ENCODE measurements around the gene FSD2. TPM values are rescaled to one million over a fixed set of nuclear protein-coding genes. Genes with fewer than 3 reads are reported as not detected.
"Not testable (repeated sequence)": the region's sequence is repeated elsewhere in the genome, so short reads cannot be mapped to it uniquely, and the experiment has no call there.

FSD2 gene
- total RNA-seq, 1 donor from 2014 or later = not detected

DNA sequence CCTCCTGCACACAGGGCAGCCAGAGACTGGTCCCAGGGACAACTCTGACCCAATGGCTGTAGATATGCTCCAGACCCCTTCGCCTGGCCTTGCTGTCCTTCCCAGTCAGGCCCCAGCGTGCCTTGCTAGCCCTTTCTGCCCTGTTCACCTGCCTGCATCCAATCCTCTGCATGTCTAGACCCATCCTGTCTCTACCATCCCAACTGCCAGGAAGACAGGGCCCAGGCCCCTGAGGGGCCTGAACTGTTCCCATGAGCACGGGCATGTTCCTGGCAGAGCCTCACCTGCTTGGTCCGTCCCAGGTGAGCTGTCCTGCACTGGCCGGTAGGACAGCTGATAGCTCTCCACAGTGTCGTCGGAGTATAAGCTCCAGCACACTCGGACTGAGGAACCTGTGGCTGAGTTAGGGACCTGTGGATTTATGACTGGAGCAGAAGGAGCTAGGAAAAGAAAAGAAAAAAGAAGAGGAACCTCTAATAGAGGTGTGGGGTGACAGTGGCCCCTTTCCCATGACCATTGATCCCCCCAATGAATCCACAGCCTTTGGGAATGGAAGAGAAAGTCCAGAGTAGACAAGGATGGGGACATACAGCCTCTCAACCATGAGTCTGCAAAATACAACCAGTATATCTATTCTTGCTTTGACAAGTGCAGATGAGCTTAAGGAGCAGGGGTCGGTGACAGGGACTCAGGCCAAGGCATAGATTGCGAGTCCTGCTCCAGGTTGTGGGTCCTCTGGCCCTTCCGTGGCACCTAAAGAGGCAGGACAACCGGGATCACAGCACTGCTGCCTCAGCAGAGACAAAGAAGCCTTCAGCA lies 33.9 kb downstream of the FSD2 start:
- Histone ChIP-seq H3K27ac (no peak overlapping the region), H3K79me2 (ENCODE audit: low read depth) (no peaks in the 10 kb centered on the region), H3K9ac (no peak overlapping the region), H3K4me3 (no peak overlapping the region), H4K20me1 (ENCODE audit: low read depth) (no peaks in the 10 kb centered on the region), H3K36me3 (no peaks in the 10 kb centered on the region), H3K27me3 (no peaks in the 10 kb centered on the region), H3K9me3 (ENCODE audit: low read depth) (no peaks in the 10 kb centered on the region), H2AFZ (replicated peaks) (no peak overlapping the region), H3K4me2 (no peak overlapping the region), H3F3A (ENCODE audit: low read depth) (no peaks in the 10 kb centered on the region), H3K4me1 (no peaks in the 10 kb centered on the region)
- peaks cover 3% of the 10 kb centered on the region for H3K36me3 Mint-ChIP-seq
- no peaks in the 10 kb centered on the region for H3K9me3 Mint-ChIP-seq
- H3K27me3 Mint-ChIP-seq (ENCODE audit: insufficient read depth, low read depth) = peaks cover 5% of the 10 kb centered on the region
- H3K4me1 Mint-ChIP-seq = no peaks in the 10 kb centered on the region
- H3K27ac Mint-ChIP-seq = no peak overlapping the region
- DNase-seq (ENCODE audit: low spot score) = no peak
- no peak overlapping the region for H3K4me3 Mint-ChIP-seq
- TF ChIP-seq, protein P1, sequence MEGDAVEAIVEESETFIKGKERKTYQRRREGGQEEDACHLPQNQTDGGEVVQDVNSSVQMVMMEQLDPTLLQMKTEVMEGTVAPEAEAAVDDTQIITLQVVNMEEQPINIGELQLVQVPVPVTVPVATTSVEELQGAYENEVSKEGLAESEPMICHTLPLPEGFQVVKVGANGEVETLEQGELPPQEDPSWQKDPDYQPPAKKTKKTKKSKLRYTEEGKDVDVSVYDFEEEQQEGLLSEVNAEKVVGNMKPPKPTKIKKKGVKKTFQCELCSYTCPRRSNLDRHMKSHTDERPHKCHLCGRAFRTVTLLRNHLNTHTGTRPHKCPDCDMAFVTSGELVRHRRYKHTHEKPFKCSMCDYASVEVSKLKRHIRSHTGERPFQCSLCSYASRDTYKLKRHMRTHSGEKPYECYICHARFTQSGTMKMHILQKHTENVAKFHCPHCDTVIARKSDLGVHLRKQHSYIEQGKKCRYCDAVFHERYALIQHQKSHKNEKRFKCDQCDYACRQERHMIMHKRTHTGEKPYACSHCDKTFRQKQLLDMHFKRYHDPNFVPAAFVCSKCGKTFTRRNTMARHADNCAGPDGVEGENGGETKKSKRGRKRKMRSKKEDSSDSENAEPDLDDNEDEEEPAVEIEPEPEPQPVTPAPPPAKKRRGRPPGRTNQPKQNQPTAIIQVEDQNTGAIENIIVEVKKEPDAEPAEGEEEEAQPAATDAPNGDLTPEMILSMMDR (IDR thresholded peaks at IDR 0.05) = no peak
- TF ChIP-seq EZH2 (IDR thresholded peaks at IDR 0.05) (no peak), EZH2phosphoT487 (IDR thresholded peaks at IDR 0.05) (no peak)

DNA sequence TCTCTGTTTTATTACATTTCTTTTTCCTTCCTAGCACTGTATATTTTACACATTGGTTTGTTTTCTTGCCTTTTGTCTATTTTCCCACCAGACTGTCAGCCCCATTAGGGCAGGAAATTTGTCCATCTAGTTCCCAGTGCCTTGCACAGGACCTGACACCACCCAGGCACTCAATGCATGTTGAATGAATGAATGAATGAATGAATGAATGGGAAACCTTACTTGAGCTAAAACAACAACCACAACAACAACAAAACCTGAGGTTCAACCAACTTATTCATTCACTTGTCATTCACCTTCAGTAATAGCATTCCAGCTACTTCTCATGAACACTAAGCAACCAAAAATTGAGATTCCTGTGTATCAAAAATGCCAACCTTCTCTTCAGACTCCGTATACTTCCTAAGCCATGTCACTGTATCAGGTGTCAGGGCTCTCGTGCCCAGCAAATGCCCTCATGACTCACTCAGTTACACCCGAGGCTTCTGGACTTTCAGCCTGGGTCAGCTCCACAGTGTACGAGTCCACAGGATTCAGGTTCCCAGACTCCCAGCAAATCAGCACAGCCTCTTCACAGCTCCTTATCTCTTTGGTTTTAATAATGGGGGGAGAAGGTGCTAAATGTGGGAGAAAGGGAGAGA lies 37.3 kb downstream of the FSD2 start:
- Histone ChIP-seq H3K4me2 (no peak overlapping the region), H3K27me3 (no peaks in the 10 kb centered on the region), H3K27ac (no peak overlapping the region), H3K4me1 (no peaks in the 10 kb centered on the region), H2AFZ (replicated peaks) (no peak overlapping the region), H3K9ac (no peak overlapping the region), H4K20me1 (ENCODE audit: low read depth) (no peaks in the 10 kb centered on the region), H3K9me3 (ENCODE audit: low read depth) (no peaks in the 10 kb centered on the region), H3K36me3 (no peaks in the 10 kb centered on the region), H3F3A (ENCODE audit: low read depth) (no peaks in the 10 kb centered on the region), H3K79me2 (ENCODE audit: low read depth) (no peaks in the 10 kb centered on the region), H3K4me3 (no peak overlapping the region)
- Mint-ChIP-seq H3K4me1 (no peaks in the 10 kb centered on the region), H3K27me3 (ENCODE audit: insufficient read depth, low read depth) (peaks cover 5% of the 10 kb centered on the region), H3K4me3 (no peak overlapping the region), H3K36me3 (peaks cover 4% of the 10 kb centered on the region), H3K9me3 (no peaks in the 10 kb centered on the region), H3K27ac (no peak overlapping the region)
- DNase-seq (ENCODE audit: low spot score) = no peak
- TF ChIP-seq EZH2 (IDR thresholded peaks at IDR 0.05) (no peak), EZH2phosphoT487 (IDR thresholded peaks at IDR 0.05) (no peak)
- TF ChIP-seq, protein P1 (IDR thresholded peaks at IDR 0.05) = no peak

DNA sequence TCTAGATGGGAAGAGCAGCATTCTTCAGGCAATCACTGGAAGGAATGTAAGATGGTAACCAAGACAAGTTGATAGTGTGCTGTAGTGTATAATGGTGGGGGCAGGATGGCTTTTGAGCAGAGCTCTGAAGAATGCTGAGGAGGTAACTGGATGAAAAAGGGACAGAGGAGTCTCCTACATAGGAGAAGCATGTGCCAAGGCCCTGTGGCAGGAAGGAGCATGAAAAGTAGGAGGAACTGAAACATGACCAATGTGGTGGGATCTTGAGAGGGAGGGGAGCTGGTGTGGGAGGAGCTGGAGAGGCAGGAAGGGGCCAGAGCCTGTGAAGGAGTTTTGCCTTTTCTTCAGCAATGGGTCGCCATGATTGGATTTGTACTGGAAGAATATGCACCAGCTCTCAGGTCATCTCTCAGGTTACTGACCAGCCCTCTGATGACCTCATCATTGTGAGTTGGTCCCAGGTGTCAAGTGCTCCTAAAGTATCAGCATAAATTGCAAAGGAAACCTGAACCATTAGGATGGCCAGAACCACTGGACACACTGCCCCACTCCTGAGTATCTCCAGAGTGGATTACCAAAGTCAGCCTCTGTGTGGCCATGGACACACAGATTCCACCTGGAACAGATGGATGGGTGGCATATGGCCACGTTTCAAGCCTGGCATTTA lies 38.6 kb downstream of the FSD2 start:
- no peaks in the 10 kb centered on the region for H3K9me3 Mint-ChIP-seq
- H3K4me2 ChIP-seq = no peak overlapping the region
- no peak overlapping the region for H2AFZ ChIP-seq (replicated peaks)
- H3K4me3 Mint-ChIP-seq = no peak overlapping the region
- TF ChIP-seq EZH2phosphoT487 (IDR thresholded peaks at IDR 0.05) (no peak), EZH2 (IDR thresholded peaks at IDR 0.05) (no peak)
- TF ChIP-seq, protein P1 (IDR thresholded peaks at IDR 0.05) = no peak
- H4K20me1 ChIP-seq (ENCODE audit: low read depth) = no peaks in the 10 kb centered on the region
- no peaks in the 10 kb centered on the region for H3K79me2 ChIP-seq (ENCODE audit: low read depth)
- H3F3A ChIP-seq (ENCODE audit: low read depth) = no peaks in the 10 kb centered on the region
- H3K4me1 Mint-ChIP-seq = no peaks in the 10 kb centered on the region
- no peak overlapping the region for H3K9ac ChIP-seq
- H3K36me3 ChIP-seq = no peaks in the 10 kb centered on the region
- DNase-seq (ENCODE audit: low spot score) = no peak
- H3K36me3 Mint-ChIP-seq = peaks cover 4% of the 10 kb centered on the region
- no peaks in the 10 kb centered on the region for H3K4me1 ChIP-seq
- peaks cover 3% of the 10 kb centered on the region for H3K27me3 Mint-ChIP-seq (ENCODE audit: insufficient read depth, low read depth)
- no peaks in the 10 kb centered on the region for H3K9me3 ChIP-seq (ENCODE audit: low read depth)
- H3K27ac ChIP-seq = no peak overlapping the region
- H3K27ac Mint-ChIP-seq = no peak overlapping the region
- no peaks in the 10 kb centered on the region for H3K27me3 ChIP-seq
- no peak overlapping the region for H3K4me3 ChIP-seq

DNA sequence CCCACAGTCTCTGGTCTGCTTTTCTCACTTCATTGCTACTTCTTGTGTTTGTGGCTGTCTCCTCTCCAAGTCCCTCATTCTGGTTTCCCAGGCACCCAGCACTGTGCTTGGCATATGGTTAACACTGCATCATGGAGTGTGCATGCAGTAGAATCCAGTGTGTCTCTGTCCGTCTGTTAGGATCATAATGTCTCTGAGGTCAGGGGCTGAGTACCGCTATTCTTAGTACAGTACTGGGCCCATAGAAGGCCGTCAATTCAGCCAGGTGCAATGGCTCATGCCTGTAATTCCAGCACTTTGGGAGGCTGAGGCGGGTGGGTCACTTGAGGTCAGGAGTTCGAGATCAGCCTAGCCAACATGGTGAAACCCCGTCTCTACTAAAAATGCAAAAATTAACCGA lies 39.7 kb downstream of the FSD2 start:
- H3K9me3 Mint-ChIP-seq; H3K9ac ChIP-seq; H3K36me3 Mint-ChIP-seq; H3K27me3 ChIP-seq; H3K4me3 ChIP-seq; H3K4me2 ChIP-seq; DNase-seq (ENCODE audit: low spot score); H3K9me3 ChIP-seq (ENCODE audit: low read depth); H2AFZ ChIP-seq (replicated peaks); H3F3A ChIP-seq (ENCODE audit: low read depth); H3K4me3 Mint-ChIP-seq; H4K20me1 ChIP-seq (ENCODE audit: low read depth); H3K4me1 ChIP-seq; H3K27me3 Mint-ChIP-seq (ENCODE audit: insufficient read depth, low read depth); H3K79me2 ChIP-seq (ENCODE audit: low read depth); H3K36me3 ChIP-seq; H3K27ac ChIP-seq; H3K4me1 Mint-ChIP-seq: not testable (repeated sequence)
- H3K27ac Mint-ChIP-seq = peak overlapping the region; percentile 40
